ENCODE data around the gene DVL1. TPM values are rescaled to one million over a fixed set of nuclear protein-coding genes. Genes with fewer than 3 reads are reported as not detected.

The DVL1 gene
- polyA plus RNA-seq, 1 donor from 2014 or later = 100 TPM

GRCh38 chr1:1321477-1321876, 27.7 kb downstream of the DVL1 start:
- H3F3A ChIP-seq (ENCODE audit: insufficient read depth, low read length, poor library complexity, severe bottlenecking) = no peaks in the 10 kb centered on the region
- no peaks in the 10 kb centered on the region for H3K27me3 ChIP-seq (ENCODE audit: insufficient read depth, low read depth, low read length)
- peaks cover 16% of the 10 kb centered on the region for H4K20me1 ChIP-seq (ENCODE audit: insufficient read depth)
- H3K9me2 ChIP-seq (ENCODE audit: insufficient read depth, low read length) = no peaks in the 10 kb centered on the region
- no peaks in the 10 kb centered on the region for H3K36me3 ChIP-seq (ENCODE audit: insufficient read depth, low read length)
- H2AFZ ChIP-seq (ENCODE audit: low read depth, low read length) = no peak overlapping the region
- no peaks in the 10 kb centered on the region for H3K9me3 ChIP-seq (ENCODE audit: low read length)
- H3K4me2 ChIP-seq (ENCODE audit: low read length) = no peak overlapping the region
- no peak overlapping the region for H3K27ac ChIP-seq (ENCODE audit: low read length)
- no peak for TF ChIP-seq POLR2AphosphoS5 (IDR thresholded peaks at IDR 0.05)
- no peak for TF ChIP-seq CTCF (IDR thresholded peaks at IDR 0.05; ENCODE audit: poor library complexity, severe bottlenecking)
- H3K9ac ChIP-seq (ENCODE audit: low read length) = no peak overlapping the region
- H3K4me3 ChIP-seq (ENCODE audit: low read length) = no peak overlapping the region
- H3K79me2 ChIP-seq (replicated peaks; ENCODE audit: insufficient read depth, low read length) = peaks cover 33% of the 10 kb centered on the region

GRCh38 chr1:1320666-1321448, 28.4 kb downstream of the DVL1 start:
- no peak overlapping the region for H3K27ac ChIP-seq (ENCODE audit: low read length)
- peaks cover 16% of the 10 kb centered on the region for H4K20me1 ChIP-seq (ENCODE audit: insufficient read depth)

More at GRCh38 chr1:1320666-1321448, 28.4 kb downstream of the DVL1 start:
- Histone ChIP-seq H3K79me2 (replicated peaks; ENCODE audit: insufficient read depth, low read length) (peaks cover 28% of the 10 kb centered on the region), H3K4me3 (ENCODE audit: low read length) (no peak overlapping the region), H3K9me2 (ENCODE audit: insufficient read depth, low read length) (no peaks in the 10 kb centered on the region), H3K9me3 (ENCODE audit: low read length) (no peaks in the 10 kb centered on the region), H2AFZ (ENCODE audit: low read depth, low read length) (no peak overlapping the region), H3F3A (ENCODE audit: insufficient read depth, low read length, poor library complexity, severe bottlenecking) (no peaks in the 10 kb centered on the region), H3K4me2 (ENCODE audit: low read length) (no peak overlapping the region), H3K9ac (ENCODE audit: low read length) (no peak overlapping the region), H3K27me3 (ENCODE audit: insufficient read depth, low read depth, low read length) (no peaks in the 10 kb centered on the region), H3K36me3 (ENCODE audit: insufficient read depth, low read length) (no peaks in the 10 kb centered on the region)
- TF ChIP-seq TAF1 (IDR thresholded peaks at IDR 0.05; ENCODE audit: low read depth) (no peak), MXI1 (conservative IDR thresholded peaks at IDR 0.05; ENCODE audit: poor library complexity, severe bottlenecking) (no peak), POLR2AphosphoS5 (IDR thresholded peaks at IDR 0.05) (no peak), RAD21 (conservative IDR thresholded peaks at IDR 0.05) (no peak), SMC3 (conservative IDR thresholded peaks at IDR 0.05; ENCODE audit: poor library complexity) (no peak), EP300 (conservative IDR thresholded peaks at IDR 0.05; ENCODE audit: poor library complexity, severe bottlenecking) (no peak), EZH2 (IDR thresholded peaks at IDR 0.05; ENCODE audit: borderline replicate concordance, insufficient read depth, low read length, poor library complexity, severe bottlenecking) (no peak), CTCF (IDR thresholded peaks at IDR 0.05; ENCODE audit: poor library complexity, severe bottlenecking) (no peak), REST (IDR thresholded peaks at IDR 0.05; ENCODE audit: borderline replicate concordance) (no peak)
